ENCODE measurements around the gene ANKRD28. TPM values are rescaled to one million over a fixed set of nuclear protein-coding genes. Genes with fewer than 3 reads are reported as not detected.

The ANKRD28 gene
- total and polyA plus RNA-seq, 7 donors = 13.4 to 64.5 (median 41.5) TPM

DNA sequence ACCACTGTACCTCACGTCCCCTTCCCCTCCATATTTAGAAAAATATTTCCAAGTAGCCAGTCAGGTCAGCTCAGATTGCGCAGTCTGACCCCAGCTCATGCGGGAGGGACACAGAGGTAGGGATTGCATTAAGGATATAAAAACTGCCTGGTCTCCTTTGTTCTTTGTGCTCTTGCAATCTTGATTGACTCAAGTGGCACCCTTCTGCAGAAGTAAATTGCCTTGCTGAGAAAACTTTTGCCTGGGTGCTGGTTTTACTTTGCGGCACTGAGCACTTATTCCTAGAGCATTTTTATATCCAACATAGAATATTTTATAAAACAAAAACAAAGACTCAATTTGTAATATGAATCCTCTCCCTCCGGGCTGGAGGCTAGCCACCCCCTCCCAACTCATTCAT is 141.4 kb downstream of the ANKRD28 start:
- Histone ChIP-seq H3K9me3 (peaks cover 0 to 14% (median 12%) of the 10 kb centered on the region in 4 donors), H3K4me3 (no peak overlapping the region), H3K27ac (no peak overlapping the region), H3K4me1 (peaks cover 0 to 15% (median 2%) of the 10 kb centered on the region in 4 donors), H3K36me3 (no peaks in the 10 kb centered on the region), H3K27me3 (no peaks in the 10 kb centered on the region)
- no peak for DNase-seq
- 78 to 90% methylated on average over 5 of the region's 5 CpGs for WGBS, 2 donors
- TF ChIP-seq, protein P1, sequence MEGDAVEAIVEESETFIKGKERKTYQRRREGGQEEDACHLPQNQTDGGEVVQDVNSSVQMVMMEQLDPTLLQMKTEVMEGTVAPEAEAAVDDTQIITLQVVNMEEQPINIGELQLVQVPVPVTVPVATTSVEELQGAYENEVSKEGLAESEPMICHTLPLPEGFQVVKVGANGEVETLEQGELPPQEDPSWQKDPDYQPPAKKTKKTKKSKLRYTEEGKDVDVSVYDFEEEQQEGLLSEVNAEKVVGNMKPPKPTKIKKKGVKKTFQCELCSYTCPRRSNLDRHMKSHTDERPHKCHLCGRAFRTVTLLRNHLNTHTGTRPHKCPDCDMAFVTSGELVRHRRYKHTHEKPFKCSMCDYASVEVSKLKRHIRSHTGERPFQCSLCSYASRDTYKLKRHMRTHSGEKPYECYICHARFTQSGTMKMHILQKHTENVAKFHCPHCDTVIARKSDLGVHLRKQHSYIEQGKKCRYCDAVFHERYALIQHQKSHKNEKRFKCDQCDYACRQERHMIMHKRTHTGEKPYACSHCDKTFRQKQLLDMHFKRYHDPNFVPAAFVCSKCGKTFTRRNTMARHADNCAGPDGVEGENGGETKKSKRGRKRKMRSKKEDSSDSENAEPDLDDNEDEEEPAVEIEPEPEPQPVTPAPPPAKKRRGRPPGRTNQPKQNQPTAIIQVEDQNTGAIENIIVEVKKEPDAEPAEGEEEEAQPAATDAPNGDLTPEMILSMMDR (IDR thresholded peaks at IDR 0.05) = no peak
- TF ChIP-seq POLR2AphosphoS5 (IDR thresholded peaks at IDR 0.05) = no peak
- intact Hi-C loops (cut with DNase I) = no loop called here

DNA sequence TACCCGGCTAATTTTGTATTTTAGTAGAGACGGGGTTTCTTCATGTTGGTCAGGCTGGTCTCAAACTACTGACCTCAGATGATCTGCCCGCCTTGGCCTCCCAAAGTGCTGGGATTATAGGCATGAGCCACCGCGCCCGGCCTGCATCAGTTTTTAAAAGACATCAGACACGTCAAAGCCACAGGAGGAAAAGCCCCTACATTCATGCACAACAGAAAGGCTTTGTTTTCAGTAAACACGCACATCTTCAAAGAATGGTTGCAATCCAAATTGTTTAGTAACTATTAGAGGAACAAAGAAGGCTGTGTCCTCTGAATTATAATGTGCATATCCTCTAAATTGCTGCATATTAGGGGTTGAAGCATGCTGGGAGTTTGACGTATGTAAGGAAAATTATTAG is 142.9 kb downstream of the ANKRD28 start:
- no peak overlapping the region for H3K27ac ChIP-seq

DNA sequence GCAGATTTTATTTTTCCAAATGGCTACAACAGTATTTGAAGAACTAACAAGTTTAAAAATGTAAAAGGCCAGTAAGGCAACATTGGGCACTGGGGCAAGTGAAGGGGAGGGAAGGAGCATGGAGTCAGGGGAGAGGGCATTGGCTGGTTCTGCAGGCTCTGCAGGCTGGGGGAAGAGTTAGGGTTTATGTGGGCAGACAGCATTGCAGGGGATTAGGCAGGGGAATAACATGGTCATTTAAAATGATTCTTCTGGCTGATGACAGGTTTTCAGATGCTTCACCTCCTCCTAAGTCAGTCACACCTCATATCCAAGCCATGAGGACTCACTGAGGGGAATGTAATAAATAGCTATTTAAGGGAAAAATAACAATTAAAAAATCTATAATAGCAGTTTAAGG is 143.7 kb downstream of the ANKRD28 start:
- no peak overlapping the region for H3K4me3 ChIP-seq
- peak overlapping the region in 1 of 4 donors; percentile 42 for H3K27ac ChIP-seq
- no peaks in the 10 kb centered on the region for H3K27me3 ChIP-seq
- no peaks in the 10 kb centered on the region for H3K36me3 ChIP-seq
- H3K9me3 ChIP-seq = peaks cover 0 to 14% (median 12%) of the 10 kb centered on the region in 4 donors
- H3K4me1 ChIP-seq = peaks cover 0 to 10% (median 2%) of the 10 kb centered on the region in 4 donors
- TF ChIP-seq POLR2AphosphoS5 (IDR thresholded peaks at IDR 0.05) = no peak
- no peak for TF ChIP-seq POLR2A (IDR thresholded peaks at IDR 0.05)
- no peak for TF ChIP-seq EP300 (IDR thresholded peaks at IDR 0.05)
- TF ChIP-seq, protein P1 (IDR thresholded peaks at IDR 0.05) = no peak
- intact Hi-C loops (cut with DNase I) = no loop called here
- no peak for DNase-seq

More for the DNA sequence above, 142.9 kb downstream of the ANKRD28 start:
- no peak overlapping the region for H3K4me3 ChIP-seq
- H3K27me3 ChIP-seq = no peaks in the 10 kb centered on the region
- intact Hi-C loops (cut with DNase I) = no loop called here
- TF ChIP-seq, protein P1 (IDR thresholded peaks at IDR 0.05) = no peak
- TF ChIP-seq POLR2AphosphoS5 (IDR thresholded peaks at IDR 0.05) (no peak), POLR2A (IDR thresholded peaks at IDR 0.05) (no peak), EP300 (IDR thresholded peaks at IDR 0.05) (no peak)
- 95% methylated on average over 9 of the region's 9 CpGs for WGBS, 2 donors
- no peaks in the 10 kb centered on the region for H3K36me3 ChIP-seq
- peaks cover 0 to 10% (median 2%) of the 10 kb centered on the region in 4 donors for H3K4me1 ChIP-seq
- no peak for DNase-seq
- H3K9me3 ChIP-seq = peaks cover 0 to 14% (median 12%) of the 10 kb centered on the region in 4 donors

DNA sequence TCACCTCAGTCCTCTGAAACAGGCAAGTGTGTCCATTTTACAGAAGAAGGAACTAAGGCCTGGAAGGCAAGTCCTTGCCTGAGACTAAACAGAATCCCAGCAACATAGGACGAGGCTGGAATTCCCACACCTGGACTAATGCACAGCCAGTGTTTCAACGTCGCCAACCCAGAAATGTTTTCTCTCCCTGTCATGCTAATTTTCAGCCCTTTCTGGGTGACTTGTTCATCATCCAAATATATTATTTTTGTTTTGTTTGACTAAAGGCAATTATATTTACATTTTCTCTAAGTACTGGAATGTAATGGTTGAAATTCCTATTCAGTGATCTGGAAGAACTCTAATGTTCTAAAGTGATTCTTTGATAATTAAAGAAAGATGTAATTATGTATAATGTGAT is 144.5 kb downstream of the ANKRD28 start:
- Histone ChIP-seq H3K4me3 (no peak overlapping the region), H3K27ac (peak overlapping the region in 2 of 4 donors; percentile 13 to 42), H3K4me1 (peaks cover 0 to 10% (median 3%) of the 10 kb centered on the region in 4 donors), H3K36me3 (no peaks in the 10 kb centered on the region), H3K9me3 (peaks cover 0 to 14% (median 12%) of the 10 kb centered on the region in 4 donors), H3K27me3 (no peaks in the 10 kb centered on the region)
- no peak for TF ChIP-seq POLR2A (IDR thresholded peaks at IDR 0.05)
- TF ChIP-seq EP300 (IDR thresholded peaks at IDR 0.05) = no peak
- TF ChIP-seq POLR2AphosphoS5 (IDR thresholded peaks at IDR 0.05) = no peak
- TF ChIP-seq, protein P1 (IDR thresholded peaks at IDR 0.05) = no peak
- WGBS, 2 donors = 86 to 87% methylated on average over 3 of the region's 3 CpGs
- DNase-seq = no peak
- intact Hi-C loops (cut with DNase I) = no loop called here

DNA sequence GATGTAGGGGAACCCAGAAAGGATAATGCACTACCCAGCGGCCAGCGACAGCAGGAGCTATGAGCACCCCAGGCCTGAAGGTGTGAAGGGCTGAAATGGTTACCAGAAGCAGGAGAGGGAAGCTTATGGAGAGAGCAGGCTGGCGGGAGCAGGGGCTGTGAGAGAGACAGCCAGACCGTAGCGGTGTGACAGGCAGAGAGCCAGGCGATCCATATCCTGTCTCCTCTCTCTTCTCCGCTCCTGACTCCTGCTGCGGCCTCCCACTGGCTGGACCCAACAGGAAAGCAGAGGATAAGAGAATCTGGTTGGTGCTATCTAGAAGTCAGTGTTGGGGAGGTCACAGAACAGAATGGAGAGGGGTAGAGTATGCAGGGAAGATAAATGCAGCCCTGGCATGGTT is 146.4 kb downstream of the ANKRD28 start:
- intact Hi-C loops (cut with DNase I) = no loop called here
- Histone ChIP-seq H3K4me1 (peaks cover 0 to 28% (median 21%) of the 10 kb centered on the region in 4 donors), H3K9me3 (peaks cover 0 to 8% (median 3%) of the 10 kb centered on the region in 4 donors), H3K4me3 (no peak overlapping the region), H3K36me3 (no peaks in the 10 kb centered on the region), H3K27me3 (no peaks in the 10 kb centered on the region), H3K27ac (no peak overlapping the region)
- WGBS, 2 donors = 90 to 96% methylated on average over 8 of the region's 8 CpGs
- no peak for TF ChIP-seq POLR2AphosphoS5 (IDR thresholded peaks at IDR 0.05)
- TF ChIP-seq POLR2A (IDR thresholded peaks at IDR 0.05) = no peak
- no peak for TF ChIP-seq EP300 (IDR thresholded peaks at IDR 0.05)
- TF ChIP-seq, protein P1 (IDR thresholded peaks at IDR 0.05) = no peak
- DNase-seq = no peak

All from sigmoid colon (tissue), 7 donors.